NCI-H2196 (cell line): ENCODE results near the gene ARR3.
"Not testable (repeated sequence)": the region's sequence is repeated elsewhere in the genome, so short reads cannot be mapped to it uniquely, and the experiment has no call there.

Source experiments
- DNase-seq: peaks from one replicate; lab custom pipeline; 2025; ENCODE audit not compliant: unreplicated experiment; lab: John Stamatoyannopoulos, UW

ARR3 gene

DNA sequence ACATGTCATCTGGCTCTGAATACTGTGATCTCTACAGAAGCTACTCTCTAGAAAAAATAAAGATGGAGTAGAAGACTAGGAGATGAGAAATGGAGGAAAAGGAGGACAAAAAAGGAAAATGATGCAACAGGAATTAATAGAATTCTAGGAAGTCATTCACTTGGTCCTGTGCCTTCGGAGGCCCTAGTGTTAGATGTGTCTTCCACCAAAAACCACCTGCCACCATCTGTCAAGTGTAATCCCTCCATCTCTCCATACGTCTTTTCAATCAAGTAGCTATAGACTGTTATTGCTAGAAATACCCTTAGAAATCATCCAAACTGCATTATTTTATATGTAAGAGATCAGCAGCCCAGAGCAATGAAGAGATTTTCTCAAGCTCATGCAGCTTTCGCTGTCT lies 10.9 kb downstream of the ARR3 start:
- DNase-seq: no peak

DNA sequence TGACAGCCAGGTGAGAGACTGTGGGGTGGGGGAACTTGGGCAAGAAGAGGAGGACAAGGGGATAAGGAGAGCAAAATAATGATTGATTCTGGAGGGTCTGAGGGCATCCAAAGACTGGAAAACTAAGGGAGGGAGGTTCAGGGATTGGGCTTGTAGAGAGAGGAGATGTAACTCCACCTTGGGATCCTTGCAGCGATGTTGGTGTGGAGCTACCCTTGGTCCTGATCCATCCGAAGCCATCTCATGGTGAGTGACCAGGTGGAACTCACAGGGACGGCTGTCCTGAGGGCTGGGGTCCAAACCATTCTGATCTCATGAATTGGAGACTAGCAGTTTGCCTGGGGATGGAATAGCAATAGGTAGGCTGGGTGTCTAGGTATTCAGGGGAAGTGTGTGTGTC lies 12.4 kb downstream of the ARR3 start:
- no peak for DNase-seq

DNA sequence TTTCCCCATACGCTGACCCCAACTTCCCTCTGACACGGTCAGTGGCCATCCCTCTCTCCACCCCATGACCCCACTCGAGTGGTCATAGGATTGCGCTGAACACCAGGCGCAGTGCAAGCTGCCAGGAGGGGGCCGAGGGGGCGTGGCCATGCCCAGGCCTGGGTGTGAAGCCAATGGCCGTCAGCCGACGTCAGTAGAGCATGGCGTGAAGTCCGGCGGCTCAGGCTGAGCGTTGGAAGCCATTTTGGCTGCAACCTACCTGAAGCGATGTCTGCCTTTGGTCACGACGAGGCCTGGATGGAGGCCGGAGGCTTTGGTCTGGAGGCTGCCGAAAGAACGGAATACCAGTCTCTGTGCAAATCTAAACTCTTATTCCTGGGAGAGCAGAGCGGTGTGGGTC lies 13.8 kb downstream of the ARR3 start, which contains the start of gene RAB41:
RAB41 (plus strand) TSS at position 222 of the 400 bp plus-strand sequence; CDS start at position 268, 46 bp downstream.
- no peak for DNase-seq

DNA sequence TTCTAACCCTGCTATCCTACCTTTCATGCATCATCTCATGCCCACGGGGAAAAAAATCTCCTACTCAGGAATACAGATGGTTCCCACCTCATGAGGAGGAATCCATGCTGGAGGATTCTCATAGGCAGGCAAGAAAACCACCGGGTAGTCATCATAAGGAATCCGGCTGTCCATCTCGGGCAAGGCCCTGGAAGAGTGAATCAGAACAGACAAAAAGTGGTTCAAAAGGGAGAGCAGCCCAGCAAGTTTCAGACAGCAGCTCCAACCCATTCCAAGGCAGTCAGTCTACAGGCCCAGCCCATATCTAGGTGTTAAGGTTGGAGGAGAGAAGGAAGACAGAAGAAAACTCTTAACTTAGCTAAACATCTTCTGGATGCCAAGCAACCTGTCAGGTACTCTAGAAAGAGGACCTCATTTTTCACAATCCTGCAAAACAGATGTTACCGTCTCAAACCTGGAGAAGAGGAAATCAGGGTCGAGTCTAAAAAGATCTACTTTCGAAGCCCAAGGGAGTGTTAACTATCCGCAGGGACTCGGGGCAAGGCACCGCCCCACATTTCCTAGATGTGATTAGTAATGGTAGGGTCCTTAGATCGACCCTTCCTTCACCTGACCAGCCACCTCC lies 21.1 kb downstream of the ARR3 start:
- DNase-seq: no peak

DNA sequence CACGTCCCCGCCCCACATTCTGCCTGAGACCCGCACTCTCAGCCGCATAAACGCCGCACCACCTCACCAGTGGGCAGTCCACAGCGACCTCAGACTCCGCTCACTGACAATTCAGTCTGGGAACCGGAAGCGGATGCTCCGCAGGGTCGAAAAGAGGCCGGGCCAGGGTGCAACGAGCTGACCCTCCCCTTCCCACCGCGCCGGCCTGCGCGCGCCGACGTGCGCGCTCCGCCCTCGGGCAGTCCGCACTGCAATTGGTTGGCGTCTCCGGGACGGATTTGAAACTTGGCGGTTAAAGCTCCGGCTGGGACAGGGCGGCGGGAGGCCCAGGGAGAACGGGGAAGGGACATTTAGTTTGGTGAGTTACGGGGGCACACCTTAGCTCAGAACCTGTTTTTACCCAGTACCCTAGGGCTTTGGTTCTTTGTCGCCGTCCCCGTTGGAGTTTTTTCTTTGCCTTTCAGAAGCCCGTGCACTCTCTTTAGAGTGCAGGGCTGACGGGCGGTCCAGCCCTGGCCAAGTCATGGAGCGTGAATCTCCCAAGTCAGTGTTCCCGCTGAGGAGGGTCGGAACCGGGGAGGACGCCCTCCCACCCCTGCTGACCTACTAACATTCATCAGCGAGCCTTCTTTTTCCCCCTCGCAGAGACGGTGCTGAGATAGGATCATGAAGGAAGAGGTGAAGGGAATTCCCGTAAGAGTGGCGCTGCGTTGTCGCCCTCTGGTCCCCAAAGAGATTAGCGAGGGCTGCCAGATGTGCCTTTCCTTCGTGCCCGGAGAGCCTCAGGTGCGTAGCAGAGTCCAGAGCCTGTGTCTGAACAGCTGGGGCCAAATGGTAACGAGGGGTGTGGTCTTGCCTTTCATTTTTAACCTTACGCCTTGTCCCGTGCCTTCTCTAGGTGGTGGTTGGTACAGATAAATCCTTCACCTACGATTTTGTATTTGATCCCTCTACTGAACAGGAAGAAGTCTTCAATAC lies 21.9 kb downstream of the ARR3 start, which contains the start of the genes KIF4A and PDZD11:
KIF4A (plus strand) TSS at position 312 of the 978 bp plus-strand sequence; CDS start at position 667, 355 bp downstream.
PDZD11 (minus strand) TSS at position 135 of the 978 bp plus-strand sequence. CDS start 586 bp downstream, outside the sequence.
- peak; percentile 78 for DNase-seq

DNA sequence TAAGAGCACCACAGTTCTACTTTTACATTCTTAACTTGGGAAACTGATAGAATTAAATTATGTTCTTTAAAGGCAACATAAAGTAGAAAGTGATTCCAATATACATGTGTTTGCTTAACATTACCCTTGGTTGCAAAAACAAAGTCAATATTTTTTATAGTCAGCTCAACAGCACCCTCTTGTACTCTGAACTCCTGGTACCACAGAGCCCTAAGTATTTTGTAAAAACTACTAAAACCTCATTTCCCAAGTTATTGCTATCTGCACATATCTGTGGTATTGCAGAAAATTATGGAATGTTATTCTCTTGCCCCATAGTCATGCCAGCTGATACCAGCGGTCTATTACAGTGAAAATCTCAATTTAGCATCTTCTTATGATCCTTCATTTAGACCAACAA lies 24.7 kb downstream of the ARR3 start:
- DNase-seq: no peak

DNA sequence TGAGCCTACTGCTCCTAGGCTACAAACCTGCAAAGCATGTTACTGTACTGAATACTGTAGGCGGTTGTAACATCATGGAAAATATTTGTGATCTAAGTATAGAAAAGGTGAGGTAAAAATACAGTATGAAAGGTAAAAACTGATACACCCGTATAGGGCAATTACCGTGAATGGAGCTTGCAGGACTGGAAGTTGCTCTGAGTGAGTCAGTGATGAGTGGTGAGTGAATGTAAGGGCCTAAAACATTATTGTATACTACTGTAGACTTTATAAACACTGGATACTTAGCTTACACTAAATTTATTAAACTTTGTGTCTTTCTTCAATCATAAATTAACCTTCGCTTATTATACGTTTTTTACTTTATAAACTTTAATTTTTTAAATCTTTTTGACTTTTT lies 25.5 kb downstream of the ARR3 start:
- no peak for DNase-seq

DNA sequence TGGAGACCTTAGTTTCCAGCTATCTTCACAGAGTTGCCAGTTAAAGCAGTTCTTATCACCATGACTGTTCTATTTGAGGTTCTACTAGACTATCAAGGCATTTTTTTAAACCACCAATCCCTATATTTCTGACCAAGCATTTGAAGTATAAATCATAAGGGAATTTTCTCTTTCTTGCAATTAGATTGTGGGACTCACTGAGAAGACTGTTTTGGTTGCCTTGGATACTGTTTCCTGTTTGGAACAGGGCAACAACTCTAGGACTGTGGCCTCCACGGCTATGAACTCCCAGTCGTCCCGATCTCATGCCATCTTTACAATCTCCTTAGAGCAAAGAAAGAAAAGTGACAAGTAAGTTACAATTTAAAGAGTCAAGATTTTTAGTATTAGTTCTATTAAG lies 33.6 kb downstream of the ARR3 start:
- no peak for DNase-seq

DNA sequence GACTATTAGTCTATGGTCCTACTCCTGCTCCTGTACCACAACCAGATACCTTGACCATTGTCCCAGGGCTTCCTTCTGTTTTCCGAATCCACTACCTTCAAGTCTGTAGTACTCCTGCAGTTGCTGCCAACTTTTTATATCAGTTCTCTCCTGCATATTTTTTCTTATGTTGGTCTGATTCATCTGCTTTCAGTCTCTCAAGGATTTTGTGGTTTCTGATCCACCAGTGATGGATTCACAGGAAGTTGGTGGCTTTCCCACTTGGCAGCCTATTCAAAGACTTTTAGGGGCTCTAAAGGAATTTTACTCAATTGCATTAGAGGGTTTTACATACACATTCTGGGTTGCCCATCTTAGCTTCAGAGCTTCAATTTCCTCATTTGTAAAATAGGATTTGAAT lies 45.4 kb downstream of the ARR3 start:
- no peak for DNase-seq

DNA sequence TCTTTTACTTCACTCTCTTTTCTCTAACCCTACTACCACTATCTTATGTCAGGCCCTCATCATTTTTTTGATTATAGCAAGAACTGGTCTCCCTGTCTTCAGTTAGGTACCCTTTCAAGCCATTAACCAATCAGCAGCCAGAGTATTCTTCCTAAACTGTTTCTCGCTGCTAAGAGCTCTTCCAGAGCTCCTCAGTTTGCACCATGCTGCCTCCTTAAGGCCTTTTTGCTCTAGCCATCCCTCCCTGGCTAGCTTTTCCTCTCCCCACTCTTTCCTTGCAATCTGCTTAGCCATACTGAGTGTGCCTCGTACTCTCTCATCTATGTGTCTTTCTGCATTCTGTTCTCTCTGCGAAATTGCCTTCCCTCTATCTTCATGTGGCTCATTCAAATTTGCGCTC lies 54.6 kb downstream of the ARR3 start:
- no peak for DNase-seq

DNA sequence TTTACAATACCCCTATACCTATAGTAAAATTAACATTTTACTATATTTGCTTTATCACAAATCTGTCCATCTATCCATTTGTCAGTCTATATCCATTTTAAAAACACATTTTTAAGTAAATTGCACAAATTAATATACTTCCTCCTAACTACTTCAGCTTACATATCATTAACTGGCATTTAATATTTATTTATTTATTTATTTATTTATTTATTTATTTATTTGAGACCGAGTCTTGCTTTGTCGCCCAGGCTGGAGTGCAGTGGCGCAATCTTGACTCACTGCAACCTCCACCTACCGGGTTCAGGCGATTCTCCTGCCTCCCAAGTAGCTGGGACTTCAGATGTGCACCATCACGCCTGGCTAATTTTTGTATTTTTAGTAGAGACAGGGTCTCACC lies 55.5 kb downstream of the ARR3 start:
- not testable (repeated sequence) for DNase-seq

DNA sequence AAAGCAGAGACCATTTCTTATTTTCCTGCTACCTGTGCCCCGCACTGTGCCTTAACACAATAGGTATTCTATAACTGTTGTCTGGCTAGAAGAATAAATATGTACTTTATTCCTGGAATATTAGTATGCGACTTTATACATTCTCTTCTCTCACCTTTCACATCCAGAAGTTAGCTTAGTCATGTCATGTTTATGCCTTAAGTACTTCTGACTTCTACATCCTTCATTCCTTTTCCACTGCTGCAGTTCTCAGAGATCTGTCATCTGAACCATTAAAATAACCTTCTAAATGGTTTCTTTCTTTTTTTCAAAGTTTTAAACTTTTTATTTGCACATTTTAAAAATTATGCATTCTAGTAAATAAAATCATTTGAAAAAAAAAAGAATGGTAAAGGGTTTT lies 56.2 kb downstream of the ARR3 start:
- no peak for DNase-seq

DNA sequence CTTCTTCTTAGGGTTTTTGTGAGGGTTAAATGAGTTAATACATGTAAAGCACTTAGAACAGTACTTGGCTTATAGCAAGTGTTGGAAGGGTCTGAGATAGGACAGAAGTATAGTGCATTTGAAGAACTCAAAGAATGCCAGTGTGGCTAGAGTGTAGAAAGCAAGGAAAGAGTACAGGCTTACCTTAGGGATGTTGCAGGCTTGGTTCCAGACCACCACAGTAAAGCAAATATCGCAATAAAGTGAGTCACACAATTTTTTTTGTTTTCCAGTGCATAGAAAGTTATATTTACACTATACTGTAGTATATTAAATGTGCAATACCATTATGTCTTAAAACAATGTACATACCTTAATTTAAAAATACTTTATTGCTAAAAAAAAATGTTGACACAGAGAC lies 63.0 kb downstream of the ARR3 start:
- DNase-seq: no peak
